NCI-H524 (cell line): ENCODE data around the gene SEC14L1.
"Not testable (repeated sequence)": the region's sequence is repeated elsewhere in the genome, so short reads cannot be mapped to it uniquely, and the experiment has no call there.

Experiments
- DNase-seq, 2 experiments: peaks; one replicate each; lab custom pipeline; 2025; lab: John Stamatoyannopoulos, UW

The SEC14L1 gene

DNA sequence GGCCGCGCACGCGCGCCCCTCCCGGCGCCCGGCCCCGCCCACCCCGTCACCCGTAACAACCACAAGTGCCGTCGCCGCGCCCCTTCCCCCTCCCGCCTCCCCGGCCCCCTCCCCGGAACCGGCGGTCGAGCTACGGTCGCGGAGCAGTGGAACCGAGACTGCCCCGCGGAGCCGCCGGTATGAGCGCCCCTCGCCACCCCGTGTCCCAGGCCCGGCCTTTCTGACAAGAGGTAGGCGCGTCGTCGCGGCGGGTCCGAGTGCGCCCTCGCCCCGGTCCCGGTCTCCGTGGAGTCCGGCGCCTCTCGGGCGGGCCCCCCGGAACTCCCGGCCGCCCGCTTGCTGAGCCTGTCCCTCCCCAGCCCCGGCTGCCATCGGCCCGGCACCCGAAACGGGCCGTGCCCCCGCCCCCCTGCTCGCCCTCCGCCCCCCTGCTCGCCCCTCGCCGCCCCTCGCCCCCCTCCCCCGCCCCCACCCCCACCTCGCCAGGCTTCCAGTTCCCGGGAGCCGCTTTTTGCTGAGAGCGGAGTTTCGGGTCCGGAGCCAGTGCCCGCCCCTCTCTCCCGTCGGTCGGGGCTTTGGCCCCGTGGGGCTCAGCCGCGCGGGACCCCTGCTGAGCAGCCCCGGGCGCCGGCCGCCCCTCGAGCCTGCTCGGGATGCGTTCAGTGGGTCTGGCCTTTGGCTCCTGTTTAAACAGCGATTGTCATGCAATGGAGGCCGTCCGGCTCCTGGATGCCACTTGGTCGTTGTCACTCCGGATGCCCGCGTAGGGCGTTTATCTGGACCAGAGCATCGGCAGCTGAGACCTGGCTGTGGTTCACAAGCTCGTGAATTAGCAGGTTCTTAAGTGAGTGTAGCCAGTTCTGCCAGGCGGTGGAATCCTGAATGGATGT, at the start of gene SEC14L1:
Gene SEC14L1 (plus strand): TSS at position 92 of the 890 bp plus-strand sequence. CDS start 2,628 bp downstream, outside the sequence.
- peak; percentile 58 to 74 for DNase-seq

DNA sequence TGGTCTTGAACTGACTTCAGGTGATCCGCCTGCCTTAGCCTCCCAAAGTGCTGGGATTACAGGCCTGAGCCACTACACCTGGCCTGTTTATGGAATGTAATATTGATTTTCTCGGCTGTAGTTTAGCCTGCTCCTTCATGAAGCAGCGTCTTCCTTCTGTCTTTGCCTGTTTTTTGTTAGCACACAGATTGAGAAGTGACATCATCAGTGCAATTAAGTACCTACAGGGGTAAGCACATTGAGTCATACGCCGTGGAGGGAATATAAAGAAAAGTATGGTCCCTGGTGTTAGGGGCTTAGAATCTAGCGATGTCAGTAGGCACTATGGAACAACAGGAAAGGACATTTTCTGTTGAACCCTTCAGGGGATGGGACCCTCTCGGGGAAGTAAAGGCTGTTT, 48.7 kb upstream of the SEC14L1 start:
- no peak for DNase-seq

DNA sequence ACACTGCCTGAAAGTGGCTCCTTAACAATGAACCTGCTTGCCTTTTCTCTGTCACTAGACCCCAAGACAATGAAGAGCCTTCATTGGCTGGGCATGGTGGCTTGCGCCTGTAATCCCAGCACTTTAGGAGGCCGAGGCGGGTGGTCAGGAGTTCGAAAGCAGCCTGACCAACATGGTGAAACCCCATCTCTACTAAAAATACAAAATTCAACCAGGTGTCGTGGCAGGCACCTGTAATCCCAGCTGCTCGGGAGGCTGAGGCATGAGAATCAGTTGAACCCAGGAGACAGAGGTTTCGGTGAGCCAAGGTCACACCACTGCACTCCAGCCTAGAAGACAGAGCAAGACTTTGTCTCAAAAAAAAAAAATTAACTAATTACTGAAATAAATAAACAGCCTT, 45.3 kb upstream of the SEC14L1 start:
- no peak for DNase-seq

DNA sequence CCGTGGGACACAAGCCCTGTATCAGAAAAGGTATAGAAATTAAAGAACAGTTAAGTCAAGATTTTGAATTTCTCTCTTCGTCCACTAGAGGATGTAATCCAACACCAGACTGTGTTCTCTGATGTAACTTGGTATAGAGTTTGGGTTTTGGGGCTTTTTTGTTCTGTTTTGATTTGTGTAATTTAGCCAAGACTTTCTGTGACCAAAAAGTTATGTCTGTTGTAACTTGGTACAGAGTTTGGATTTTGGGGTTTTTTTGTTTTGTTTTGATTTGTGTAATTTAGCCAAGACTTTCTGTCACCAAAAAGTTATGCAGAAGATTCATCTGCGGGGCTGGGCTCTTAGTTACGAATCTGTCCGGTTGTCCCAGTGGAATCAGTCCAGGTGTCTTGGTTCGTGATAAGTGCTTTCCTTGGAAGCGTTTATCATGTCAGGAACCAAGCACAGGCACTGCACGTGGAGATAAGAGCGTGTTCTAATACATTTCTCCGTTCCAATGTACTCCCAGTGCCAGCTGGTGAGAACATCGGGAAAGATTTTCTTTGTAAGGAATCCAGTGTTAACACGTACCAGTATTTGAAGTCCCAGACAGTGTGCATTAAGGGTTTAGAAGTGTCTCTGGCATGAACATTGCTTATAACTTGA, 44.1 kb upstream of the SEC14L1 start:
- DNase-seq = peak in 1 of 2 experiments; percentile 50

DNA sequence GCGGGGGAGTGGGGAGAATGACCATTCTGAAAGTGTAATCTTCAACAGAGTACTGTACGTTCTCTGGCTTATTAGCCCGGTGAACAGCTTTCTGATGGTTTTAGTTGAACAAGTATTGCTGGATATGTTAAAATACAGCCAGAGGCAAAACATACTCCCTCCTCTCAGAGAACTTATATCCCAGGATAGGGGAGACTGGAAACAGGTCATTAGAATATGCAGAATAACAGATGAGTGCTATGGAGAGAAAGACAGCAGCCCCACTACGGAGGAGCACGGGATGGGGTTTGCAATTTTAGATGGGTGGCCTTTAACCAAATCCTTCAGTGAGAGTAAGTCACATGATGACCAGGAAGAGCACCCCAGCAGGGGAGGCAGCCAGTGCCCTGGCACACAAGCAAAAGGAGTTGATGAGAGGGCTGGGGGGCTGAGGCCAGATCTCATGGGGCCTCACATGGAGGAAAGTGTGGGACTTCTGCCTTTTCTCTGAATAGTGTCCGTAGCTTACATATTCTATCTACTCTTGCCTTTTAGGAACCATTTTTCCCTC, 43.1 kb upstream of the SEC14L1 start:
- no peak for DNase-seq

DNA sequence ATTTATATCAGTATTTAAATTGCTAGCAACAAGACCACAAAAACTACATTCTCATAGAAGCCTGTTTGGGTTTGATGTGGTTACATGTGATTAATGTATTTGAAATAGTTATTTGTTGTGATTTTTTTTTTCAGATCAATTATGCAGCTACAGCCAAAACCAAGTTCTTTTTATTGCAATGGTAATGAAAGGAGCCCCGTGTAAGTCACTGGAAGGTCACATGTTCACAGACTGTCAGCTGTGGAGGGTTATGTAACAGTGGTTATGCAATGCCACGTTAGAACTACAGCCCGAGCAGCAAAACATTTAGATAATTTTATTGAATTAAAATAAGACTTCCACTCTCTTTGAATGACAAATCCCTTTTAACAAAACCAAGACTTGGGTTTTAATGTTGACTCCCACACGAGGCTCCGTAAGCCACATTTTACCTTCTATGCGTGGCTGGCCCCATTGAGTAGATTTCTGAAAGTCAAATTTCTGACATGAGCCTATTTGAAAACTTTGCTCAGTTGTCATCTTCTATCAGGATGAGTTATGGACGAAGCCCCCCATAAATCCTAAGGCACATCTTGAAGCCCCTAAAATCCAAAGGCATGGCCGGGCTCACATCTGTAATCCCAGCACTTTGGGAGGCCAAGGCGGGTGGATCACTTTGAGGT, 41.8 kb upstream of the SEC14L1 start:
- DNase-seq = no peak

DNA sequence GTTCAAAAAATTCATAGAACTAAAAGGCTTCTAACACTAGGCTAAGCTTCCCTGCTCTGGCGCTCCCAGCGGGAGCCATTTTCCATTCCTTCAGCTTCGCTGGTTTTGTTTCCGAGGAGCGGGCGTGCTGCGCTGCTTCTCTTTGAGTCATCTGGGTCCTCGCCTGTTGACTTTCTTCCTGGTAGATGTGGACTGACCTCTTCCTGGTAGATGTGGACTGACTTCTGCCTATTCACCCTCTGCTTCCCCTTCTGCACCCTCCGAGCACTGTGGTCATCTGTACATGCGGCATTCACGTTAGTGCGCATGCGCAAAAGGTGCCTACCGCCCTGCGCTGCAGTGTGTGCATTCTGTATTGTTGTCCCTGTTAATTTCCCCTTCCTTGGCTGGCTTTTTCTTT, 40.8 kb upstream of the SEC14L1 start:
- no peak for DNase-seq

DNA sequence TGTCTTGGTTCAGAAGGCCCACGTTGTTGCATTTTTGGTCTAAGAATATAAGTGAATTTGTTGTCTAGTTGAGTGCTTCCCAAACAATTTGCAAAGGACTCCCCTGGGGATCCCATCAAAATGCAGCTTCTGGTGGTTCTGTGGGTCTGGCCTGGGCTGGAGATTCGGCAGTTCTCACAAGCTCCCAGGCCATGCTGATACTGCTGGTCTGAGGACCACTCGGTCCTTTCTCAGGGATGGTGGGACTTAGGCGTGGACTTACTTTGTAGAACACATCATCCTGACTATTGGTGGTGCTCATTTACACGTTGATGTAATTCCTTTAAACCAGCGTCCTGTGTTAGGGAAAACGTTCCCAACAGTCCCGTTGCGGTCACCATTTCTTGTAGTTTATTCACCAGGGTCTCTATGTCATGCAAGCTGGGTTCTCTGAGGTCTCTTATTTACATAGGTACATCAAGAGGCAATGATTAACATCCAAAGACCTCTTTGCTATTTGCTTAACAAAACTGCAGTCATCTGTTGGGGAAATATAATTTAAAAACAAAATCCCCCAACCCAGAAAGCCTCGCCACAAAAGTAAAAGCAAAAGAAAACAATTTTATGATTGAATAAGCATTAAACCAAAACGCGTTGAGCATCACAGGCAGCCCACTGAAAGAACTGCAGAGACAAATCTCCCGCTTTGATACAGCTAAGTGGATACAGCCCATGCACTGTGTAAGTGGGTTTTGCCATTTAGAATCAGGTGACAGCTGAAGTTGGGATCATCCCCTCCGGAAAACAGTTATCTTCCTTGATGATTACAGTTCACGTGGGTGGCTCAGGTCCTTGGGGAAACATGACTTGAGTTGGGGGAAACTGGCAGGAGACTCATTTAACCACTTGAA, 39.0 kb upstream of the SEC14L1 start:
- no peak for DNase-seq

DNA sequence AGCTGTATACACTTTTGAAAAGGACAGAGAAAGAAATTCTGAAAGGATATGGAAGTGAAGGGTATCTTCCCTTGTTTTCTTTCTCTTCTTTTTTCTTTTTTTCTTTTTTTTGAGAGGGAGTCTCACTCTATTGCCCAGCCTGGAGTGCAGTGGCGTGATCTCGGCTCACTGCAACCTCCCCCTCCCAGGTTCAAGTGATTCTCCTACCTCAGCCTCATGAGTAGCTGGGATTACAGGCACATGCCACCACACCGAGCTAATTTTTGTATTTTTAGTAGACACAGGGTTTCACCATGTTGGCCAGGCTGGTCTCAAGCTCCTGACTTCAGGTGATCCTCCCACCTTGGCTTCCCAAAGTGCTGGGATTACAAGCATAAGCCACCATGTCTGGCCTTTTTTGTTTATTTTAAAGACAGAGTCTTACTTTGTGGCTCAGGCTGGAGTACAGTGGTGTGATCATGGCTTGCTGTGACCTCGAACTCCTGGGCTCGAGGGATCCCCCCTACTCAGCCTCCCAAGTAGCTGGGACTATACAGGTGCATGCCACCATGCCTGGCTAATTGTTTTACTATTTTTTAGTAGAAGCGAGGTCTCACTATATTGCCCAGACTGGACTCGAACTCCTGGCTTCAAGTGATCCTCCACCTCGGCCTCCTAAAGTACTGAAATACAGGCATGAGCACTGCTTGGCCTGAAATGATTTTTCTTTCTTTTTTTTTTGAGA, 38.2 kb upstream of the SEC14L1 start:
- not testable (repeated sequence) for DNase-seq

DNA sequence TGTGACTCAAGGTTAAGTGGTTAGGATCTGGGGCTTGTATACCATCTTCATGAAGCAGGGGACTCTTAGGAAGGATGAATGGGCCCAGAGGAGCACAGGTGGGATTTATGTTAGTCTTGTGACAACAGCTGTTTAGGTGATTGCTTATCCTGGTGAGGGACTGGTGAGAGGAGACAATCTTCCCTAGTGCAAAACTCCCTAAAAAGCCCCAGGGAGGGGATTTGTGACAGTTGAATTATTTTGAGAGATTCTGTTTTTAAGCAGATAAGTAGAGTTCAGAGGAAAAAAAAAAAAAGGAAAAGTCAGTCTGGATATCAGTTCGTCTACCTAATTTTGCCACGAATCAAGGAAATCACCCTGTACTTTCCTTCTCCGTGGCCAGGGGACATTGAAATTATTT, 35.1 kb upstream of the SEC14L1 start:
- DNase-seq = peak in 1 of 2 experiments; percentile 32

DNA sequence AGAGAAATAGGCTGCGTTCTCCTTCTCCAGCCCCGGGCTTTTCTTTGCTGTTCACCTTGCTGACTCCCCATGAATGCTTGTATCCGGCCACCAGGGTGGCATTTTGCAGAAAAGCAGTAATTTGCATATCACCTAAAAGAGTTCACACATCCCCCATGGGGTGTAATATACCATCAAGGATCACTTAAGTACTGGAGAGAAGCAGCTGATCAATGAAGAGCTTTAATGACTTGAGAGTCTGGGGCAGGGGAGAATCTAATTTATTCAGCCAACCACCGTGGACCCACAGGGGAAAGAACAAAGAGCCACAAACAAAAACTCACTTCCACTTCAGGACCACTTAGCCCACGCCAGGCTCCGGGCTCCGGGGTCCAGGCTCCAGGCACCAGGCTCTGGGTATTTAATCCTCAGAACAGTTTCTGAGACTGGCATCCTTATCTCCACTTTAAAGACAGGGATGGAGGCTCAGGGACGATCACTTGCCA, 33.9 kb upstream of the SEC14L1 start:
- DNase-seq = peak in 1 of 2 experiments; percentile 28

DNA sequence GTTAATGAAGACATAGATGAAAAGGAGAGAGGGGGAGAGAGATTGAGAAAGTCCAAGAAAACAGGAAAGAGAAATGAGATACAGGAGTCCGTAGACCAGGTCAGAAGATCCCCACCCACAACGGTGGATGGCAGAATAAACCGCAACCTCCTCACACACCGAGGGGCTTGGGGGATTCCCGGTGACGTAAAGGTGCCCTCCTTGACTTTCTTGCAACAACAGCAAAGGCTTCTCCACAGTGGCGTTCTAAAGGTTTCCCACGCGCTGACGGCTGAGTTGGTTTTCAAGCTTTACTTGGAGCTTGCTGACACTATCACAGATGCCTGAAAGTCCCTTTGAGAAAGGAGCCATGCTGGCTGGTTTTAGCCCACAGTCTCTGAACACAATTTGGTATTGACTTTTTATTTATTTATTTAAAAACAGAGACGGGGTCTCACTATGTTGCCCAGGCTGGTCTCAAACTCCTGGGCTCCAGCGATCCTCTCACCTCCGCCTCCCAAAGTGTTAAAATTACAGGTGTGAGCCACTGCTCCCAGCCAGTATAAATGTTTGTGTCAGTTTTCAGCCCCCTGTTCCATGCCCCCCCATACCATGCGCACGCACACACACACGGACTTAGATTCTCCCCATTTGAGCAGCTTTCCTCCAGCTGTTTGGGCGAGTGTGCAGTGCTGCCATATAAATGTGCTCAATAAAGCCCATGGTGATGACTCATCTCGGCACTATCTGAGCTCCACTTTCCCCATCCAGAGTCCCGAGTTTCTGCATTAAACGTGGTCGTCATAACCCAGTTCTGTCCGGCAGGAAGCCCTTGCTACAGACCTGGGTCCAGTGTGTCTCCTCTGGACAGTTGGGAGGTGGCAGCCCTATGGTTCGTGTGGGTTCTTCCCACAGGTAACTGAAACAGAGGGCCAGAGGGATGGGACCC, 33.0 kb upstream of the SEC14L1 start:
- no peak for DNase-seq

DNA sequence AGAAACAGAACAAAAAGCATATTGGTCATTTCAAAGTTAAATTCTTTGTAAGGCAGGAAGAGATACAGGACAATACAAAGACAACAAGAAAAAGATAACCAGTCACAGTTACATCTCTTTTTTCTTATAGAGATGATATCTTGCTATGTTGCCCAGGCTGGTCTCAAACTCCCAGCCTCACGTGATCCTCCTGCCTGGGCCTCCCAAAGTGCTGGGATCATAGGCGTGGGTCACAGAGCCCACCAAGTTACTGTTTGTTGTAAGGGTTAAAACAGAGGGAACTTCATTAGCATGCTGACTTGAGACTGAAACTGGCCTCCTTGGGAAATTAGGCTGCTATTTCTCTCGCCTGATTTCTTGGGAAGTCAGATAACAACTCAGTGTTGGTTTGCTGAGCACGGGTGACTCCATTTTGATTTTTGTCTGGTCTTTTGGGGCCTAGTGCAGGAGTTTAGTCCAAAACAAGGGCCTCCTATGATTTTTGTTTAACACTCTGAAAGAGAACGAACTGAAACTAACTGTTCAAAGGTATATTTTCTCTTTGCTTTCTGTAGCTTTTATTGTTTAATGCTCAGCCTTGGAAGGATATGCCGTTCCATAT, 31.5 kb upstream of the SEC14L1 start:
- DNase-seq = no peak

DNA sequence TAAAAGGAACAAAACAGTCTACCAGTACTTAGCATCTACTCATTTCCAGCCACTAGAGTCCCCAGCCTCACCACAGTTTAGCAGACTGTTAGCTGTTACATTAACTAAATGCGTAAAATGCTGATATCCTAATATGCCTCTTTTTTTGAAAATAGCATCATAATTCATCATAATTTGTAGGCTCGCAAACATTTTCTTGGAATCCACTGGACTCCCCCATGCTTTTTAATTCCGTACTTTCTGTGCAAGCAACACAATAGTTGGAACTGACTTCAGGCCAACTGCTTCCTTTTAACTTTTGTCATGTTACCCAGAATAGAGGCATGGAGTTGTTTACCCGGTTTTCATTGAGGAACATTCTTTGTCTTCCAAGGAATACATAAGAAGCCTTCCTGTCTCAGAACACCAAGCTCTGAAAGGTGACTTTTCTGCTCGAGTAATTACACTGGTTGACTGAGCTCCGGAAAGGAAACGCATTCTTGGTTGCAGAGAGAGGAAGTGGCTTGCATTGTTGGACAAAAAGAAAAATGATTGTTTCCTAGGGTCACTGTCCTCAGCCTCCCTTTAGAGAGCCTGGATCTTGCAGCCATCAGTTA, 30.9 kb upstream of the SEC14L1 start:
- no peak for DNase-seq

DNA sequence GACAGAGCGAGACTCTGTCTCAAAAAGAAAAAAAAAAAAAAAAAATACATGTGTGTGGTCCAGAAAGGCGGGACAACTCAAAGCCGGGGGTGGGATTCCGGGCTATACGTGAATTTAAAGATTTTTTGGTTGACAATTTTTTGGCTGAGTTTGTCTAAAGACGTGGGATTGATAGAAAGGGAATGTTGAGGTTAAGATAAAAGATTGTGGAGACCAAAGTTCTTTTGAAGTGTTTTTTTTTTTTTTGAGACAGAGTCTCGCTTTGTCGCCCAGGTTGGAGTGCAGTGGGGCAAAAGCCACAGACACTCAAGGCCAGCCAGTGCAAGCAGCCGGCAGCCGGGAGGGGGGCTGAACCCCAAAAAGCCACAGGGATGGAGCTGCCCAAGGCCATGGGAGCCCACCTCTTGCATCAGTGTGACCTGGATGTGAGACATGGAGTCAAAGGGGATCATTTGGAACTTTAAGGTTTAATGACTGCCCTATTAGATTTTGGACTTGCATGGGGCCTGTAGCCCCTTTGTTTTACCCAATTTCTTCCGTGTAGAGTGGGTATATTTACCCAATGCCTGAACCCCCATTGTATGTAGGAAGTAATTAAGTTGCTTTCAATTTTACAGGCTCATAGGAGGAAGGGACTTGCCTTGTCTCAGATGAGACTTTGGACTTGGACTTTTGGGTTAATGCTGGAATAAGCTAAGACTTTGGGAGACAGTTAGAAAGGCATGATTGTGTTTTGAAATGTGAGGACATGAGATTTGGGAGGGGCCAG, 29.4 kb upstream of the SEC14L1 start:
- not testable (repeated sequence) for DNase-seq

DNA sequence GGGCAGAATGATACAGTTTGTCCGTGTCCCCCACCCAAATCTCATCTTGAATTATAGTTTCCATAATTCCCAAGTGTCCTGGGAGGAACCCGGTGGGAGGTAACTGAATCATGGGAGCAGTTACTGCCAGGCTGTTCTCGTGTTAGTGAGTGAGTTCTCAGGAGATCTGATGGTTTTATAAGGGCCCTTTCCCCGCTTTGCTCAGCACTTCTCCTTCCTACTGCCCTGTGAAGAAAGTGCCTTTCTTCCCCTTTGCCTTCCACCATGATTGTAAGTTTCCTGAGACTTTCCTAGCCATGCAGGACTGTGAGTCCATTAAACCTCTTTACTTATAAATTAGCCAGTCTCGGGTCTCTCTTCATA, 28.9 kb upstream of the SEC14L1 start:
- no peak for DNase-seq

DNA sequence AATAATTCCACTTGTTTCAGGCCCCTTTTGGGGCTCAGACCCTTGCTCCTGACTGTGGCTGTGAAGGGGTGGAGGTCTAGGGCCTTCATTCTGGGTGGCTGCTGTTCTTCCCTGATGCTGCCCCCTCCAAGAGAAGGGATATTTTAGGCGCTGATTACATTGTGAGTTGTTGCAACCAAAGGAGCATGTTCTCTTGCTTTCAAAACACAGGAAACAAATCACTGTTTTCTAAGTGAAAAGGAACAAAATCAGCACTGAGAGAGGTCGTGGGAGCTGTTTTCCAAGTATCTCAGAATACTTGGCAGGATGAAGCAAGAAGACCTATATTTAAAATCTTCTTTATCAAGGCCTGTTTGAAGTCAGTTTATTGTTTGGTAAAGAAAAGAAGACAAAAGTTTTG, 25.3 kb upstream of the SEC14L1 start:
- no peak for DNase-seq

DNA sequence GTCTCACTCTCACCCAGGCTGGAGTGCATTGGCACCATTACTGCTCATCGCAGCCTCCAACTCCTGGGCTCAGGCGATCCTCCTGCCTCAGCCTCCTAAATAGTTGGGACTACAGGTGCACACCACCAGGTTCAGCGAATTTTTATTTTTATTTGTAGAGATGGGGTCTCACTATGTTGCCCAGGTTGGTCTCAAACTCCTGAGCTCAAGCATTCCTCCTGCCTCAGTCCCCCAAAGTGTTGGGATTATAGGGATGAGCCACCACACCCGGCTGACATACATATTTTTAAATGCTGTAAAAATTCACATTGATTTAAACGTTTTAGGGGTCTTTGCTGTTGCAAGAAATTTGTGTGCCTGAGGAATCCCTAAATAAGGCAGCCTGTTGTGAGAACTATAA, 24.8 kb upstream of the SEC14L1 start:
- DNase-seq = no peak
